GM12873 (cell line): ENCODE data around the gene L3MBTL4.

Experiments used
- CTCF ChIP-seq: IDR thresholded peaks from 2 replicates; pipeline ENCODE4 v1.5.1; 2012; ENCODE audit warnings: low read depth, mild to moderate bottlenecking, moderate library complexity, low read length, control low read depth; ENCODE audit not compliant: insufficient read depth; ENCODE audit errors: missing control alignments

L3MBTL4 gene

GRCh38 chr18:5918205-5918858, 496.4 kb downstream of the L3MBTL4 start:
- no peak for TF ChIP-seq CTCF

GRCh38 chr18:5914951-5915350, 499.8 kb downstream of the L3MBTL4 start:
- TF ChIP-seq CTCF = no peak

GRCh38 chr18:5914016-5914415, 500.7 kb downstream of the L3MBTL4 start:
- TF ChIP-seq CTCF = no peak

- no peak for TF ChIP-seq CTCF
Observed at GRCh38 chr18:5912566-5912965, 502.1 kb downstream of the L3MBTL4 start.

- TF ChIP-seq CTCF = no peak
Observed at GRCh38 chr18:5909125-5909524, 505.6 kb downstream of the L3MBTL4 start.
